Measurements from ENCODE around the gene GPR139. TPM values are rescaled to one million over a fixed set of nuclear protein-coding genes. Genes with fewer than 3 reads are reported as not detected.

GPR139 gene
- polyA plus RNA-seq, 5 donors: not detected

DNA sequence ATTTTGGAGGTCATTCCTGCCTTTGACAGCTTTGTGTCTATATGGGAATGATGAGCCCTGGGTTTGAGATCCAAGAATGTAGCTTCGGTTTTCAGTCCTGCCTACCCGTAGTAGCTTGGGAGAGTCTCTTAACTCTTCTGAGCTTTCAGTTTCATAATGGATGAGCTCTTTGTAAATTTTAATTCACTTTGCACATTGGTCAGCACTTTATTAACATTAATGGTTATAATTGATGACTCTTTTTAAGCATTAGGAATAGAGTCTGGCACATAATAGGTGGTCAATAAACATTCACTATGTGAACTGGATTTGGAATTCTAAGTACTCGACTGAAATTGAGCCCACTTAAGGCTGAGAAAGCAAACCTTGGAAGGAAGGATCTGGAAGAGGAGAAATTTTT is 17.3 kb downstream of the GPR139 start:
- no peak for DNase-seq

- DNase-seq: no peak
Observed at GRCh38 chr16:20053336-20053735, 20.4 kb downstream of the GPR139 start.

DNA sequence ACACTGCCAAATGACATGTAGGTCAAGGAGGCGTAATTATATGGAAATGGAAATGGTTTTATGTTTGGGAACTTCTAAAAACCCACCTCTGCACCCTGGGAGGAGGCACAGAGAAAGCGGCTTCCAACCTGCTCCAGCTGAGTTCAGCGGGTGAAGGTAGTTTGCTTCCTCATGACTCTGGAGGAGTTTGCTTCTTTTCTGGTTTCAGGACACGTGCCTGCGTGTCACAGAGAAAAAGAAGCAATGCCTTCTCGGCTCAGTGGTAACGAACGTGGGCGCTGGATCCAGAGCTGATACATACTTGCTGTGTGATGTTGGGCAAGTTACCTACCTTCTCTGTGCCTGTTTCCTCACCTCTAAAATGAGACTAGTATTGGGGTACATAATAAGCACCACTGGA is 22.1 kb downstream of the GPR139 start:
- DNase-seq: no peak

- no peak for DNase-seq
Observed at GRCh38 chr16:20051147-20051546, 22.5 kb downstream of the GPR139 start.

DNA sequence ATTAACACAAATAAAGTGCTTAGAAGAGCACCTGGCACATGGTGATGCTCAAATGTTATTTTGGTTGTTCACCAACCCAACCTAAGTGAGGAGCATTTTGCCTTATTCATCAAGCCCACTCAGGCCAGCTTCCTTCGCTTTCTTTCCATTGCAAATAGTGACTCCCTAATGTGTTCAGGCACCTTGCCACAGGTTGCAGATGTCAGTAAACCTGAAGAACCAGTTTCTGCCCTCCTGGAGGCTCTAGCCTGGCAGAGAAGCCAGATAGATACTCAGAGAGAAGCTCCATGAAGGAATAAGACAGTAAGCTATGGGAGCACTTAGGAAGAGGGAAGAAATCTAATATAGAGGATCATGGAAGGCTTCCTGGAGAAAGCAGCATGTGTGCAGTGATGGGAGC is 23.9 kb downstream of the GPR139 start:
- no peak for DNase-seq

DNA sequence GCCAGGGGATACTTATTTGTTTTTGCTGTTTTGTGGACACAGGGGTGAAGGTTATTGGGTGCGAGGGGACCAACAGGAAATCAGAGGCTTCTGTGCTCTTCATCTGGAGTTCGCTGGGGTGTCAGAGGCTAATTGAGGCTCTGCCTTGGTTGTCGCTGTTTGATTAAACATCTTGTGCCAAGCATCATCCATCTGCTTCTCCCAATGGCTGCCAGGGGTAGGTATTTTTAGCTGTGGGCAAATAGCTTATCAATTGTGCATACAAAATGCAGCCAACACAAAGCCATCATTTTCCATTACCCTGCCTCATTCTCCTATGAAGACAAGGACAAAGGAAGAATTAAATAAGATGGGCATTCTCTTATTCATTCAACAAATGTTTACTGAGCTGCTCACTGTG is 27.8 kb downstream of the GPR139 start:
- DNase-seq: no peak

GRCh38 chr16:20042848-20043247 is 30.8 kb downstream of the GPR139 start:
- DNase-seq: no peak

DNA sequence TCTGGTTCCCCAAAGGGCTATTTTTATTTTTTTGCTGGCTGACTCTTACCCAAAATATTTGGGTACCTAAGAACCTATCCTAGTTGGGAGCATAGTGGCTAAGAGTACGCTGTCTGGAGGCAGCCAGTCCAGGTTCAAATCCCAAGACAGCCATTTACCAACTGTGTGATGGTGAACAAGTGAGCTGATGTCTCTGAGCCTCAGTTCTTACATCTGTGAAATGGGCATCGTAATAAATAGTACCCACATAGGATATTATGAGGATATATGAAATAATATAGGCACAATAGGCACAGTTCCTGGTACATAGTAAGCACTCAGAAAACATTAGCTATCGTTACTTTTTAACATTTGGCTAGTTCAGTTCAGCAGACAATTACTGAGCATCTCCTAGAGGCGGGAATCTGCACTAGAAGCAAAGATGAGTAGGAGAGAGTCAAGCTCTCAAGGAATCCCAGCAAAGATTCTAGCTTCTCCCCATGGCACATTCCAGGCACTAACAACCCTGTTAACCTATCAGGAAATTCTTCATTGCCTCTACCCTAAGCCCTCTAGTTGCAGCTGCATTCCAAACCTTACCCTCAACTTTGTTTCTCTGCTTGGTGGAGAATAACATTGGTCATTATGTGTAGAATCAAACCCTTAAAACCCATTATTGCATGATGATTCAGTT is 31.6 kb downstream of the GPR139 start:
- DNase-seq: no peak

GRCh38 chr16:20040011-20040410 is 33.7 kb downstream of the GPR139 start:
- no peak for DNase-seq

GRCh38 chr16:20029611-20030010 is 44.1 kb downstream of the GPR139 start:
- DNase-seq: no peak

- no peak for DNase-seq
Observed at GRCh38 chr16:20026361-20027072, 47.2 kb downstream of the GPR139 start.

GRCh38 chr16:20023190-20023589 is 50.5 kb downstream of the GPR139 start:
- DNase-seq: peak; percentile 12 to 17

DNA sequence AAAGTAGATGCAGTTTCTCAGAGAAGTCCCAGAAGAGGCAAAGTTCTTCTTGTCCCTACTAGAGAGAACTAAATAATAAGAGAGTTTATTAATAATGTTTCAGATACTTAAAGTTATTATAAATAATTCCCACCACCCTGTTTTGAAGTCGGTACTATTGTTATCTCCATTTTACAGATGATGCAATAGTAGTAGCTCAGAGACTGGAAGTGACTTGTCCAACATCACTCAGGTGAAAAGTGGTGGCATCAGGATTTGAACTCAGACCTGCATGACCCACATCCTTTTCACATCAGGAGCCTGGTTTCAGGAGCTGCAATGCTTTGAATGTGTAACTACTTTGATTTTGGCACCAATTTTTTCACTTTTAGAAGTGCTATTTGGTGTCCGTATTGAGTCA is 52.7 kb downstream of the GPR139 start:
- no peak for DNase-seq

DNA sequence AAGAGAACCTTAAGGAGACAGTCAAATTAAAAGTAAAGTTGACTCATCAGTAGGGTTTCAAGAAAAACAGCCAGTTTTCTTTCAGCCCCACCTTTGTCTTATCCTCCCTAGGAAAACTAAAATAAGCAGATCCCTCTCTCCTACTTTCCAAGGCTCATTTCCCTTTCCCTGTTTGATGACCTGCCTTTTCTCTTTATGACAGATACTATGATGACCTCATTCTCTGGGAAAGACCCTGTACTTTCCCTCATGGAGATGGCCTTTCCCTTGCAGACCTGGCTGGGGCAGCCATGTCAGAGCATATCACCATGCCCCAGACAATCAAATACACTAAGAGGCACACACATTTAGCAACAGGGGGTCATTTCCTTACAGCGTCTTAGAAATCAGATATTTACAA is 53.6 kb downstream of the GPR139 start:
- DNase-seq: no peak

DNA sequence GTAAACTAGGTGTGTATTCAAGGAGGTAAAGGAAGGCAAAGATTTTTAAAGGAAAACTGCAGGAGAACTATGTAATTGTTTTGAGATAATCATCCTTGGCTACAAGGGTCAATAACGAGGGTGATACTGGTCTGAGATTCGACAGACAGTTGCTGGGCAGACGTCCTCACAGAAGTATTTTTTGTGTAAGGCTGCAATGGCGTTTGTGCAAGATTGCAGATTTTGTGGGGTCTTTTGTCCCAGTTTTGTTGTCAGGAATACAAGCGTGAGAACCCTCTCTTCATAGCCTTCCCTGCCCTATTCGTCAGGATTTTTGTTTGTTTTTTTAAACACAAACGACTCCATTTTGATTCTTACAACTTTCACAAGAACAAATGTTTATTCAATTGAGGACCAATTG is 57.5 kb downstream of the GPR139 start:
- DNase-seq: no peak

- no peak for DNase-seq
Observed at GRCh38 chr16:20004931-20005330, 68.8 kb downstream of the GPR139 start.

DNA sequence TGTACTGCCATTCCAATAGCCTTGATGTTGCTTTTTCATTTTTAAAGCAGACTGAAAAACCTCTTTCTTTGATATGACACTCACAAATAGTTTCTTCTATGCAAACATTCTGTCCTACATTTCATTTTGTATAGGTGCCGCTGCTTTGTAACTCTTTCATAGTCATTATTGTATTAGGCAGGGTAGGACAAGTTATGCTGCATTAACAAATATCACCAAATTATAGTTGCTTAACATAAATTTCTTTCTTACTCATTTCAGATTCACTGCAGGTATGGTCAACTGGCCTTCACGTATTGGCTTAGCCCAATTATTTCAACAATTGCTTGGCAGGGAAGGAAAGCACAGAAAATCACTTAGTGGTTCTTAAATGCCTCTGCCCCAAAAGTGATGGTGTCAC is 70.8 kb downstream of the GPR139 start:
- no peak for DNase-seq

- no peak for DNase-seq
Observed at GRCh38 chr16:20001856-20002707, 71.6 kb downstream of the GPR139 start.

GRCh38 chr16:19997734-19998133 is 76.0 kb downstream of the GPR139 start:
- DNase-seq: no peak

DNA sequence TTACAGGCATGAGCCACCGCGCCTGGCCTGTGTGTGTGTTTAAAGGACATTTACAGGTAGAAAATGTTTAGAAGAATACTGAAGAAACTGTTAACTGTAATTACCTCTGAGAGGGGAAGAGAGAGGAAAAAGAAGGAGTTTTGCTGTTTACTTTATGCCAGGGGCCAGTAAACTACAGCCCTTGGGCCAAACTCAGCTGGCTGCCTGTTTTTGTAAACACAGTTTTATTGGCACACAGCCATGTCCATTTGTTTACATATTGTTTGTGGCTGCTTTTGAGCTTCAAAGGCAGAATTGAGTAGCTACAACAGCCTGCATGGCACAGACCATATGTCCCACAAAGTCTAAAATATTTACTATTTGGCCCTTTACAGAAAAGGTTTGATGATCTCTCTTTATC is 76.4 kb downstream of the GPR139 start:
- peak; percentile 38 to 42 for DNase-seq

DNA sequence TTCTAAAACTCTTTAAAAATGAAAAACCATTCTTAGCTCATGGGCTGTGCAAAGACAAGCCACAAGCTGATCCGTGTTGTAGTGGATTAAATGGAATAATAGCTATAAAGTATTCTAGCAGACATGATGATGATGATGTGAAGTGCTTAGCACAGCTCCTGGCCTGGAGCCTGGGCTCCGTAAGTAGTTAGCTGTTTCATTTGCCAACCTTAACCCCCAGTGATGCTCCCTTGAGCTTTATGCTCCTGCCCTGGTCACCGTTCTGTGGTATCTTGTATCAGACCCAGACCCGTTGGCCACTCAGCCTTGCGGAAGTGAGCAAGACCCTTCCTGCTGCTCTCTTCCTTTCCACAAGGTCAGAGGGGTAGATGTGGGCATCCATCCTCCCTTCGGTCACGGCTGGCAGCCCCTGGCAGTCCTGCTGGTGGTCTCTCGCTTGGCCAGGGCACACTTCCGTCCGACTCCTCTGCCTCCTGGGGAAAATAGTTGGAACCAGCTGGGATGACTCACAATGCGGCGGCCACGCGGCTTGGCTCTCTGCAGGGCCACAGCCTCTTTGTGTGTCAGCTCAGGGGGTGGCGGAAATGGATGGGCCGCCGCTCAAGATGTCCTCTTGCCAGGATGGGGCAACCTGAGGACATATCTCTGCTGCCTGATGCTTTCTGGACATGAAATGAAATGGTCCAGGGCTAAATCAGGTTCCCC is 79.1 kb downstream of the GPR139 start:
- peak in 1 of 2 donors; percentile 29 for DNase-seq

DNA sequence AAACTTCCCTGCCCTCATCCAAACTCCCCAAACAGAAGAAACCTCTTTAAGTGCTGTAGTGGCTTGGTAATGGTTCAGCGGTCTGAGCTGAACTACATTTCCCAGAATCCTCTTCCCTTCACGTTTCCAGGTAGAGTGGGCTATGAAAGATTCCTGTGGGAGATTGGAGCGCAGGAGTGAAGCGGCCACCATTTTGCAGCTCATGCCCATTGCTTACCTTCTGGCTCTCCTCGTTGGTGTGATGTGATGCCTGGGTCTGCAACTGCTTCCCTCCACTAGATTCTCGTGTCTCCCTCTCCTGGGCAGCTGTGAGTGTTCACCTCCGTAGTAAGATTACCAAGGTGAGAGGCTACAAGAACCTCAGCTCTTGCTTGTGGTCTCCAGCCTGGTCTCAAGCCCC is 82.1 kb downstream of the GPR139 start:
- no peak for DNase-seq
